ENCODE results near the gene MSTO1.

- TF ChIP-seq, protein P1, sequence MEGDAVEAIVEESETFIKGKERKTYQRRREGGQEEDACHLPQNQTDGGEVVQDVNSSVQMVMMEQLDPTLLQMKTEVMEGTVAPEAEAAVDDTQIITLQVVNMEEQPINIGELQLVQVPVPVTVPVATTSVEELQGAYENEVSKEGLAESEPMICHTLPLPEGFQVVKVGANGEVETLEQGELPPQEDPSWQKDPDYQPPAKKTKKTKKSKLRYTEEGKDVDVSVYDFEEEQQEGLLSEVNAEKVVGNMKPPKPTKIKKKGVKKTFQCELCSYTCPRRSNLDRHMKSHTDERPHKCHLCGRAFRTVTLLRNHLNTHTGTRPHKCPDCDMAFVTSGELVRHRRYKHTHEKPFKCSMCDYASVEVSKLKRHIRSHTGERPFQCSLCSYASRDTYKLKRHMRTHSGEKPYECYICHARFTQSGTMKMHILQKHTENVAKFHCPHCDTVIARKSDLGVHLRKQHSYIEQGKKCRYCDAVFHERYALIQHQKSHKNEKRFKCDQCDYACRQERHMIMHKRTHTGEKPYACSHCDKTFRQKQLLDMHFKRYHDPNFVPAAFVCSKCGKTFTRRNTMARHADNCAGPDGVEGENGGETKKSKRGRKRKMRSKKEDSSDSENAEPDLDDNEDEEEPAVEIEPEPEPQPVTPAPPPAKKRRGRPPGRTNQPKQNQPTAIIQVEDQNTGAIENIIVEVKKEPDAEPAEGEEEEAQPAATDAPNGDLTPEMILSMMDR (IDR thresholded peaks at IDR 0.05), result no peak
- no peak for TF ChIP-seq EP300 (IDR thresholded peaks at IDR 0.05)
- no peak for TF ChIP-seq POLR2A (IDR thresholded peaks at IDR 0.05; ENCODE audit: low read depth)
- TF ChIP-seq POLR2AphosphoS5 (IDR thresholded peaks at IDR 0.05), result no peak
These were observed 39.4 kb upstream of the MSTO1 start for GRCh38 chr1:155570593-155570990.

Measured in esophagus muscularis mucosa (tissue), 4 donors.